Type B pancreatic cell (in vitro differentiated cells): Measurements from ENCODE around the gene HBS1L. TPM values are rescaled to one million over a fixed set of nuclear protein-coding genes. Genes with fewer than 3 reads are reported as not detected.

ENCODE experiments used
- DNase-seq: peaks from one replicate; pipeline ENCODE4 v3.0.0; 2021; ENCODE audit warnings: mixed read lengths; ENCODE audit not compliant: unreplicated experiment; ENCODE audit errors: extremely low spot score
- H3K27ac Mint-ChIP-seq: 2 replicates; pipeline ENCODE4 v1.8.0; 2021; ENCODE audit warnings: mild to moderate bottlenecking, mixed read lengths
- H3K27me3 Mint-ChIP-seq: 2 replicates; pipeline ENCODE4 v1.8.0; 2021; ENCODE audit warnings: mixed read lengths
- H3K36me3 Mint-ChIP-seq: 2 replicates; pipeline ENCODE4 v1.8.0; 2021; ENCODE audit warnings: mixed read lengths
- H3K4me1 Mint-ChIP-seq: one replicate; pipeline ENCODE4 v1.8.0; 2021; ENCODE audit warnings: mixed read lengths; ENCODE audit not compliant: unreplicated experiment
- H3K4me3 Mint-ChIP-seq: 2 replicates; pipeline ENCODE4 v1.8.0; 2021; ENCODE audit warnings: mild to moderate bottlenecking, mixed read lengths
- H3K9me3 Mint-ChIP-seq: 2 replicates; pipeline ENCODE4 v1.8.0; 2021; ENCODE audit warnings: mixed read lengths
- CTCF ChIP-seq: fragments of 200-600 bp; sonication (generic); conservative IDR thresholded peaks from 2 replicates; pipeline ENCODE4 v1.5.0; 2021; ENCODE audit warnings: antibody characterized with exemption, mild to moderate bottlenecking
- total RNA-seq: library from RNA; stranded (reverse); gene quantifications from 2 replicates; pipeline ENCODE4 v1.2.1, GENCODE V29; 2021; ENCODE audit warnings: low replicate concordance

The HBS1L gene
- total RNA-seq, 1 donor from 2014 or later = 71.0 TPM

DNA sequence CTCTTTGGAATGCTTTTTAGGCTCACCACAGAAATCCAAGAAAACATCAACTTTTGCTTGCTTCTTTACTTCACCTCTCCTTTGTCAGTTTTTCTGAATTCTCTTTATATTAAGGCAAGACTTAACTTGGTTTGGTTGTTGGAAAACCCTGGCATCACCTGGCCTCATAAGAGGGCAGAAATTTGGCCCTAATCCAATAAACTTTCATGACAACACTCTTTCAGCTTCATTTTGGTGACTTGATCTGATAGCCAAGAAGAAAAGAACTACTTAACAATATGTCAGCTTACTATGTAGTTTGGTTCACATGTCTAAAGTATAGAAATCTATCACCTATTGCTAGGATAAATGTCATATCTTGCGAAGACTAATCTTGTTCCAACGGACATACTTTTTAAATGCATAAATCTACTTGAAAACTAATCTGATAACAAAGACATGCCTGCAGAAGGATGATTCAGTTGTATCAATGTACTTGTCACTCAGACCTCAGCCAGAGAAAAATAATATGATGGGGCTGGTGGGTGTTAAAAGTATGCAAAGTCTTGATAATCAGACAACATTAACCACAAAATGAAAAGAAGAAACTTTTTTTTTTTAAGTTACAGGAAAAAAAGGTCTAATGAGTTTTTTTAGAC is 19.3 kb upstream of the HBS1L start:
- DNase-seq = no peak
- Mint-ChIP-seq H3K36me3 (no peaks in the 10 kb centered on the region), H3K27ac (no peak overlapping the region), H3K4me3 (no peak overlapping the region), H3K9me3 (no peaks in the 10 kb centered on the region), H3K27me3 (peaks cover 27% of the 10 kb centered on the region), H3K4me1 (no peaks in the 10 kb centered on the region)
- TF ChIP-seq CTCF = no peak

- TF ChIP-seq CTCF = no peak
- Mint-ChIP-seq H3K4me1 (no peaks in the 10 kb centered on the region), H3K9me3 (no peaks in the 10 kb centered on the region), H3K4me3 (no peak overlapping the region), H3K36me3 (no peaks in the 10 kb centered on the region), H3K27ac (no peak overlapping the region), H3K27me3 (peaks cover 25% of the 10 kb centered on the region)
- no peak for DNase-seq
Observed at GRCh38 chr6:135073217-135073616, 18.6 kb upstream of the HBS1L start.

GRCh38 chr6:135072753-135073152 is 18.1 kb upstream of the HBS1L start:
- no peak for TF ChIP-seq CTCF
- no peak for DNase-seq
- Mint-ChIP-seq H3K9me3 (no peaks in the 10 kb centered on the region), H3K36me3 (no peaks in the 10 kb centered on the region), H3K4me1 (no peaks in the 10 kb centered on the region), H3K27ac (no peak overlapping the region), H3K27me3 (peaks cover 25% of the 10 kb centered on the region), H3K4me3 (no peak overlapping the region)

- H3K36me3 Mint-ChIP-seq = no peaks in the 10 kb centered on the region
- H3K27me3 Mint-ChIP-seq = peaks cover 25% of the 10 kb centered on the region
- no peaks in the 10 kb centered on the region for H3K9me3 Mint-ChIP-seq
- no peak for DNase-seq
- H3K4me1 Mint-ChIP-seq = no peaks in the 10 kb centered on the region
- no peak overlapping the region for H3K4me3 Mint-ChIP-seq
- no peak overlapping the region for H3K27ac Mint-ChIP-seq
- no peak for TF ChIP-seq CTCF
Observed at GRCh38 chr6:135071541-135071940, 16.9 kb upstream of the HBS1L start.

DNA sequence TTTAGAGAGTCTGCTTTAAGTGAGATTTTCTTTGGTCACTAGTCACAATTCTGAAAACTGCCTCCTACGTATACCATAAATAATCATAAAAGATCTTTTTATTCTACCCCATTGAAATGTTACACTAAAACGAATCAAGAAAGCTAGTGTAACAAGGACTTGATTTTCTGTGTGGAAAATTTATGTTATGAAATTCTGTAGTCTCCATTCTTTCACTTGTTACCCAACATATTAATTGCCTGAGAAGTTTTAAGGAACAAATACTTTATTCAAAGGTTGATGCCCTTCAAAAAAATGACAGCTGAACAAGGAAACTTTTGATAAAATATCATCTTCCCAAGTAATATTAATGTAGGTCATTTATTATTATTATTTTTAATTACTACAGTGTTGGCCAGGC is 13.3 kb upstream of the HBS1L start:
- Mint-ChIP-seq H3K27me3 (peaks cover 10% of the 10 kb centered on the region), H3K4me1 (no peaks in the 10 kb centered on the region), H3K27ac (no peak overlapping the region), H3K9me3 (no peaks in the 10 kb centered on the region), H3K36me3 (no peaks in the 10 kb centered on the region), H3K4me3 (no peak overlapping the region)
- no peak for DNase-seq
- no peak for TF ChIP-seq CTCF

- peaks cover 4% of the 10 kb centered on the region for H3K27me3 Mint-ChIP-seq
- no peak overlapping the region for H3K4me3 Mint-ChIP-seq
- no peak for TF ChIP-seq CTCF
- no peaks in the 10 kb centered on the region for H3K9me3 Mint-ChIP-seq
- H3K36me3 Mint-ChIP-seq = no peaks in the 10 kb centered on the region
- no peak for DNase-seq
- H3K27ac Mint-ChIP-seq = no peak overlapping the region
- no peaks in the 10 kb centered on the region for H3K4me1 Mint-ChIP-seq
Observed at GRCh38 chr6:135066806-135067205, 12.2 kb upstream of the HBS1L start.
